AG10803 (cell line): Measurements from ENCODE around the gene ALG6.

Source experiments
- DNase-seq: peaks from one replicate; pipeline ENCODE4 v3.0.0; 2010; ENCODE audit warnings: low read depth
- H3K4me3 ChIP-seq: 2 replicates; pipeline ENCODE4 v1.5.1; 2011; ENCODE audit warnings: mild to moderate bottlenecking, low read length, control low read depth
- TF ChIP-seq, protein P1 (sequence below): conservative IDR thresholded peaks from 2 replicates; pipeline ENCODE4 v1.5.1; 2011; ENCODE audit warnings: mild to moderate bottlenecking, low read length, control low read depth, inconsistent platforms

The ALG6 gene

DNA sequence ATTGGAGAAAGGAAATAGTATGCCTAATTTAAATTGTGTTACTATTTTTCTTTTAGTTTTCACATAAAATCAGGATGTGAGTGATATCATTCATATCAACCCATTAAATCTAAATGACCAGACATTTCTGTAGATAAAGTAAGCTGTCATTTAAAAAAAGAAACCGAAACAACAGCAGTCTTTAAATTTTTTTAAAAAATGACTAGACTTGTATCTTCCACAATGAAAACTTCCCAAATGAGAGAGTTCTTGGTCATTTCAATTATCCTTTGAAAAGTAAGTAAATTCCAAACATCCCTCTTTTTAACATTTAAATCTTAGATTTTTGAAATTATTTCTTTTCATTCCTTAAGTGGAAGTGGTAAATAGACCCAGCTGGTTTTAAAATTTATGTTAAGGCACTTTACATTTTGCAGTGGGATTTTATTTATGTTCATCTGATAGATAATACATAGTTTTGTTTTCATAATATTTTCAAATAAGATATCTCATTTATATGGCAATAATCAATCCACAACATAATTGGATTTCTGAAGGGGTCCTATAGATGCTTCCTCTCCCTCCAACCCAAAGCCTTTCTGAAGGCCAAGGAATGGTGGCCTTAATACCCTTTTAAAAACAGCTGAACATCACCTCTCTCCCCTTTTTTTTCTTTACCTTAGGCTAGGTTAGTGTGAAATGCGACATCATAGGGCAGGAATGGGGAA lies 42.0 kb upstream of the ALG6 start:
- H3K4me3 ChIP-seq: no peak overlapping the region
- TF ChIP-seq, protein P1, sequence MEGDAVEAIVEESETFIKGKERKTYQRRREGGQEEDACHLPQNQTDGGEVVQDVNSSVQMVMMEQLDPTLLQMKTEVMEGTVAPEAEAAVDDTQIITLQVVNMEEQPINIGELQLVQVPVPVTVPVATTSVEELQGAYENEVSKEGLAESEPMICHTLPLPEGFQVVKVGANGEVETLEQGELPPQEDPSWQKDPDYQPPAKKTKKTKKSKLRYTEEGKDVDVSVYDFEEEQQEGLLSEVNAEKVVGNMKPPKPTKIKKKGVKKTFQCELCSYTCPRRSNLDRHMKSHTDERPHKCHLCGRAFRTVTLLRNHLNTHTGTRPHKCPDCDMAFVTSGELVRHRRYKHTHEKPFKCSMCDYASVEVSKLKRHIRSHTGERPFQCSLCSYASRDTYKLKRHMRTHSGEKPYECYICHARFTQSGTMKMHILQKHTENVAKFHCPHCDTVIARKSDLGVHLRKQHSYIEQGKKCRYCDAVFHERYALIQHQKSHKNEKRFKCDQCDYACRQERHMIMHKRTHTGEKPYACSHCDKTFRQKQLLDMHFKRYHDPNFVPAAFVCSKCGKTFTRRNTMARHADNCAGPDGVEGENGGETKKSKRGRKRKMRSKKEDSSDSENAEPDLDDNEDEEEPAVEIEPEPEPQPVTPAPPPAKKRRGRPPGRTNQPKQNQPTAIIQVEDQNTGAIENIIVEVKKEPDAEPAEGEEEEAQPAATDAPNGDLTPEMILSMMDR: no peak

DNA sequence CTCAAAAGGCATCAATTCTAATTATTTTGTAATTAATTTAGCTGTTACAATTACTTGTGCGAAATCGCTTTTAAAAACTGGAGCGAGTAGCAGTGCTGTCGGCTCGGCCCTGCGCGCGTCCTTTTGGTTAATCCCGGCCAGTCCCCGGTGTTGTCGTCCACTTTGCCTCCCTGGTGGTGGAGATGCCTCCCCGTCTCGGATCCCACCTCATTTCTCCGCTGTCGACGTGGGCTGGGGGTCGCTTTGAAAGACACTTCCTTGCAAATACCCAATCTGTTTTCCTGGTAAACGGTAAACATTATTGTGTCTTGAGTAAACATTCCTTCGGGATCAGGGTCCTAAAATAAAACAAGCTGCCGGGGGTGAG lies 41.3 kb upstream of the ALG6 start:
- H3K4me3 ChIP-seq: no peak overlapping the region
- TF ChIP-seq, protein P1: no peak
- DNase-seq: no peak

More for the DNA sequence above, 42.0 kb upstream of the ALG6 start:
- DNase-seq: no peak

DNA sequence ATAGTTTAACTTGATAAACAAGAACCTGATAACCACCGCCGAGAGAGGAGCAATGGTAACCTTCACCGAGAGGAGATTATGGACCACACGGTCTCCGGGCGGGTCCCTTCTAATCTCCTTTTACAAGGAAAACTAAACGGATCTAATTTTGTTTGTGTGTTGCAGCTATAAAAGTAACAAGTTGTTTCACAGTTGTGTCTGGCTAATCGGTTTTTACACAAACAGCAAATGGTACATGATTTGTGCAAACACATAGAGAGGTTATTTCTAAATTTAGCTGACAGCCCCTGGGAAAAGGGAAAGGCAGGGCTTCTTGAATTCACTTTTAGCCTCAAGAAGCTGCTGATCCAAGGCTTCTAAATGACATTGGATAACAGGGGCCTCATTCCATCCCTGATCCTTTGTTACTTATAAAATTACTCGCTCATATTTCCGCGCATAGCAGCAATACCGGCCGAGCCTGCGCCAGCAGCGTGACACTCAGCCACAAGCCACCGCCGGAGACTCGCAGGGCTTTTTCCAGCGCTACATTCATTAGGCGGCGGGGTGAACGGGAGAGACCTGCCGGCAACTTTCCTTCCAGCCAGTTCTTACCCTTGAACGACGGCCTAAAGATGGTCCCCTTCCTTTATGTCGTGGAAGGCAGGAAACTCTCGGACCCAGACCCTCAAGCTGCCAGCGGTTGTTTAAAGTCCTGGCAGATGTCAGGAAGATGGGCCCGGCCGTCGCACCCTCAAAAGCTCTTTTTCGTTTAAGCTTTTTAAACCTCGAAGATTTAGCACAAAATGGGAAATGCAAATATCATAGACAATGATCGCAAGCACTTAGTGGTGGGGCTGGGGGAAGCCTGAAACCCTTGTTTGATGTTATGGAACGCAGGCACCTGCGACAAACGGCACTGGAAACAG lies 40.7 kb upstream of the ALG6 start:
- DNase-seq: no peak
- H3K4me3 ChIP-seq: no peak overlapping the region

DNA sequence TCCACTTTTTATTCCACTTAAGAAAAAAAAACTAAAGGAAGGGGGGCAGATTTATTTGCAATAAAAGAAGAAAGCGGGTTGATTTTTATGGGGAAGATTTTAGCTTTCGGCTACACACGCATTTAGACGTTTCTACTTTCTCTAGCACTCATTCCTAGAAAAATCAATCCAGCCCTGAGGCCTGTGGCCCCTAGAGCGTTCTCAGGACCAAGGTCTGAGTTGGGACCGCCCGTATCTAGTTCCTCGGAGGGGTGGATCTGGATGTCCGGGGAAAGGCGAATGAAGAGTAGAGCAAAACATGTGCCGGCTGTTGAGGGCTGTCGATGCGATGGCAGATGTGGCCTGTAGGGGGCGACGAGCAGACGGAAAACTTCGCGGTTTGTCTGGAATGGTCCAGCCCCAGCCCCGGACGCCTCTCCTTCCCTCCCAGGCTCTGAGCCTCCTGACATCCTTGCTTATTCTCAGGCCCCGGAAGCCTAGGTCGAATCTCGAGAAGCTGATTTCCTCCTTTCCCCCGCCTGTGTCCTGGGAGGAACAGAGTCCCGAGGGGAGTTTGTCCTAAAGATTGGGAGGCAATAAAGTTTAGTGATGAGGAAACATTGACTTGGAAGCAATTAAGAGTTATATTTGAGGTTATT lies 39.9 kb upstream of the ALG6 start:
- DNase-seq: peak; percentile 35
- no peak overlapping the region for H3K4me3 ChIP-seq
- TF ChIP-seq, protein P1: peak; percentile 72

More for the DNA sequence above, 40.7 kb upstream of the ALG6 start:
- TF ChIP-seq, protein P1: no peak

DNA sequence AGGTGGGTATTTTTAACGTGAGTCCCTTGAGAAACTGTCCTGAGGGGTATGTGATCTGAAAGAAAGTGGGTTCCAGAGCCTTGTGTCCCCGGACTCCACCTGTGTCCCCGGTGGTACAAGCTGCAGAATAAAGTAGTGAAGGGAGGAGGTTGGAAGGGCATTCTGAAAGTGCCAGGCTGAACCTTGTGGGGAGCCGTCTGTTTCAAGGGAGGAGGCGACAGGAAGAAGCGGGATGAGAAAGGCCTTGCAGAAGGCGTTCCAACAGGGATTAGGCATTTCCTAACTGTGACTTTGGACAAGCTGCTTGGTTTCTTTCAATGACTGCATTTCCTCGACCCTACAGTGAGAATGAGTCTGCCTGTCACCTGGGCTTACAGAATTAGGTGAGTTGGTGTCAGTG lies 39.3 kb upstream of the ALG6 start:
- no peak overlapping the region for H3K4me3 ChIP-seq
- TF ChIP-seq, protein P1: no peak
- DNase-seq: no peak

DNA sequence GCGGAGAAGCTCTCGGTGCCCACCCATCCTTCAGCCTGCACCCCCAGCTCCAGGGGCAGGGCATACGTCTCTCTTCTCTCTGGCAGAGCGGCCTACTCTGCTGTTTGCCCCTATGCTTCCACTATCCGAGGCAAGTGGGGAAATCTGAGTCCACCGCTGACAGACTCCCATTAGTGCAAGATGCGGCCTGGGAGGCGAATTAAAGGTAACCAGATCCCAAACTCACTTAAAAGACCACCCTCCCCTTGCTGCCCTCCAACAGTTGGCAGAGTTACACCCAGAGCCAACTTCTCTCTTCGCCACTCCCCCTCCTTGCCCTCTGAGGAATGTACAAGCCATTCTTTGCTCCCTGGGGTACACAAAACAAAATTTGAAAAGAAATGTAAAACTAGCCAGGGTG lies 38.6 kb upstream of the ALG6 start:
- H3K4me3 ChIP-seq: no peak overlapping the region
- DNase-seq: no peak
- TF ChIP-seq, protein P1: no peak
